T-helper 1 cell (primary cell): Measurements from ENCODE around the gene CYB561D1.
A peak's percentile ranks its signal among the peaks of the same experiment; 100 is the strongest.

Experiments
- DNase-seq, 5 donors: peaks; one replicate each; pipeline ENCODE4 v3.0.0-alpha.2; 2012 to 2020

The CYB561D1 gene

DNA sequence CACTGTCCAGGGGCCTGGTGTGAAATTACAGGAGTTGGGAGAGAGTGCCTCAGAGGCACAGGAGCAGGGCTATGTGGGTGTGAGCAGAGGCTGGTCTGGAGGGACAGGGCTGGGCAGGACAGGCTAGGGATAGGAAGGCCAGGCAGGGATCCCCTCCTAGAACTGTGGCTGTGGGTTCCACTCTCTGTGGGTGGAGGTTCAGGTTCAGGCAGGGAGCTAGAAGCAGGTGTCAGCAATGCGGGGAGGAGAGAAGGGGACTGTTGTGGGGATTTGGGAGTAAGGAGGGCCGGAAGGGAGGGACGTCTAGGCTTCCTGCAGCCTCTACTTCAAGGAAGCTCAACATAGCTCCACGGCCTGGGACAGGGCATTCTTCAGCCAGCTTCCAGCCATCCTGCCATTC lies 37.5 kb downstream of the CYB561D1 start:
- no peak for DNase-seq

DNA sequence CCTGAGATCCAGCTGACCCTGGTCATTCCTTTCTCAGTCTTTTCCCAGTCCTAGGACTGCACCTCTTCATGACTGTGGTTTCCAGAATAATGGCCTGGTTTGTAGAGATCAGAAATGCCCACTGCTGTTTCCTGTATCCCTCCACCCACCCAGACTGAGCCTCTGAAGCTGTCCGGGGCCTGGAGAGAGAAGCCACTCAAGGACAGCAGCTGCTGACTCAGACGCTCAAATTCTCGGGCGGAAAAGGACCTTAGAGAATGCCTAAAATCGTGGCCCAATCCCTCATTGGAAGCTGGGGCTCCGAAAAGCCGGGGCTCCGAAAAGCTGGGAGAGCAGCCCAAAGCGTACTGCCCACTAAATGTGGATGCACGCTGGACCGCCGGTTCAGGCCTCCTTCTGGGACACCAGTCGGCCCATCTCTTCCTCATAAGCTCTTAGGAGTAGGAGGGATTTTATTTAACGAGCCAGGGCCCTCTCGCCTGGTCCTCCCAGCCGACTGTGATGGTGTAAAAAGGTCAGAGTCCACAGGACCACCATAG lies 38.0 kb downstream of the CYB561D1 start:
- DNase-seq: no peak

DNA sequence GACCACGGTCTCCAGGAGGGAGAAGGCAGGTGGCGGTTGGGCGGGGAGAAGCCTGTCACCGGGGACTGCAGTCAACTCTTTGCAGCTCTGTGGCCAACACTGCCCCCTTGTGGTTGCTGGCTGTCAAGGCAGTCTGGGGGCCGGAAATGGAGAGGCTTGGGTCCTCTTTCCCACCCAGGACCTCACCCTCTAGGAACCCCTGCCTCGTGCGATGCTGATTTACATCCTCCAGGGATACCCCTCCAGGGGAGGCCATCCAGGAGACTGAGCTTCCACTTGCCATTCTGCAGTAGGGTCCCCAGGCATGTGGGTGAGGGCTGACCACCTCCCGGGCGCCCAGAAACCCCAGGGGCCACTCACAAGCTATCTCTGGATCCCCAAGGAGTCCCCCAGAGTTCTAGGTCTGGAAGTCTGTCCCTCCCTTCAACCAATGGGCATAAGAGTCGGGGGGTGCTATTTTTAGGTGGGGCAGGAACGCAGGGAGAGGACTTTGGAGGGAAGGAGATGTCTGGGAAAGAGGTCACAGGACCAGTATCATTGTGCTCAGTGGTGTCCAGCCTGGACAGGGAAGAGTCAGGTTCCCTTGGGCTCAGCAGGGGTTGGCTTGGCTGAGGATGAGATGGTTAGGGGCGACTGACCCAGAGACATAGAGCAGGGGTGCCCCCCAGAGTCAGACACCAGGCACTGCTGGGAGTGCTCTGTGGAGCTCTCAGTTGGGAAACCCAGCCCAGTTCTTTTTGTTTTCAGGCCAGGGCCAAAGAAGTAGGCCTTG lies 38.7 kb downstream of the CYB561D1 start:
- peak; percentile 74 to 91 (median 82) for DNase-seq

DNA sequence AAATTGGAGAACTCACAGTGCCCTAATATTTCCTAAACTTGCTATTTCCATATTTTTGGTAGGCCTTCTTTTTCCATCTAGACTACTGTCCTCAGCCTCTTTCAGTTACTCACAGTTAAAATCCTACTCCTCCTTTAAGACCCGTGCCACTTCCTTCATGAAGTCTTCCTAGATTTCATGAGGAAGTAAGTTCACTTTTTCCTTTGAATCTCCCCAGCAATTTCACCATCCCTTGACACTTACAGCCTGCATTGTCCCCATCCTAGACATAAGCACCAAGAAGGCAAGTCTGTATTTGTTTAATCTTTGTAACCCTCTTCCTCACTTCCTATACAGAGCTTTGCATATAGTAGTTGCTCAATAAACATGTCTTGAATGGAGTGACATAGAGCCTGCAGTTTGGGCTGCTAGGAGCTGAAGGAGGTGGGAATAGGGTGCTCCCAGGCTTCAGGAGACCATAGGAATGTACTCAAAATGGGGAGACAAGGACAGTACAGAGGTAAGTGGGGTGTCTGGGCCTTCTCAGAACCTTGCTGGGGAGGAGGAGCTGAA lies 40.5 kb downstream of the CYB561D1 start:
- DNase-seq: no peak

DNA sequence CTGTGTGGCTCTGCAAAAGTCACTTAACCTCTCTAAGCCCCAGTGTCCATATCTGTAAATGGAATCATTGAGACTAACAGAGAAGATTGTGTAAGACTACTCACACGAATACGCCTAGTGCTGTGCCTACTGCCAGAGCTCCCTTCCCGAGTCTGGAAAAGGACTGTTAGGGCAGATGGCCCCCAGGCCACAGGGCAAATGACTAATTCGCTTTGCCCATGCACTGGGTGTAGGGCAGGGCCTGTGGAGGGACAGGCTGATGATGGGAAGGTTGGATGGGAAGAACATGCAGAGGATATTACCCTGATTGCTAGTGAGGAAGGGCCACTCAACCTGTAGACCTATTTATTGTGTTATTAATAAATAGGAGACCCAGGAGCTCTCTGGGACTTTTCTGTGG lies 41.6 kb downstream of the CYB561D1 start:
- no peak for DNase-seq

DNA sequence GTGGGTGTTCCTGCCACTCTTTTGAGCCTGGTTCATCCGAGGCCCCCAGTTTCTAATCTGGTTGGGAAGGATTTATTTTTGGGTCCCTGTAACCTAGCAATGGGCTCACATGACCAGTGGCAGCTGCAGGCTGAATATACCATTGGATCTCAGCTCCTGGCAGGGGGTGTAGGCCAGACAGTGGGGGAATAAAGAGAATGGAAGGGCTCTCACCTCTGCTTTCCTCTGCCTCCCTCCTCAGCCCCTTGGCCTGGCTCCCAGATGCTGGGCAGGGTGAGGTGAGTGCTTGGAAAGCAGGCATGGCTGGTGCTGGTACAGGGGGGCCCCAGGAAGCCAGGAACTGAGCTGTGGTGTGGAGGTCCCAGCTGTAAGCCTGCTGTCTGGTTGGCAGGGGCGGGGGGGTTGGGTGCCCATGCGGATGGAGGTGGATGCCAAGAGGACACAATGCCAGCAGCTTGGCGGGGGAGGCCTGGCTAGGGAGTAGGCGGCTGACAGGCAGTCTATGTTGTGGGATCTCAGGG lies 42.1 kb downstream of the CYB561D1 start:
- DNase-seq: no peak

DNA sequence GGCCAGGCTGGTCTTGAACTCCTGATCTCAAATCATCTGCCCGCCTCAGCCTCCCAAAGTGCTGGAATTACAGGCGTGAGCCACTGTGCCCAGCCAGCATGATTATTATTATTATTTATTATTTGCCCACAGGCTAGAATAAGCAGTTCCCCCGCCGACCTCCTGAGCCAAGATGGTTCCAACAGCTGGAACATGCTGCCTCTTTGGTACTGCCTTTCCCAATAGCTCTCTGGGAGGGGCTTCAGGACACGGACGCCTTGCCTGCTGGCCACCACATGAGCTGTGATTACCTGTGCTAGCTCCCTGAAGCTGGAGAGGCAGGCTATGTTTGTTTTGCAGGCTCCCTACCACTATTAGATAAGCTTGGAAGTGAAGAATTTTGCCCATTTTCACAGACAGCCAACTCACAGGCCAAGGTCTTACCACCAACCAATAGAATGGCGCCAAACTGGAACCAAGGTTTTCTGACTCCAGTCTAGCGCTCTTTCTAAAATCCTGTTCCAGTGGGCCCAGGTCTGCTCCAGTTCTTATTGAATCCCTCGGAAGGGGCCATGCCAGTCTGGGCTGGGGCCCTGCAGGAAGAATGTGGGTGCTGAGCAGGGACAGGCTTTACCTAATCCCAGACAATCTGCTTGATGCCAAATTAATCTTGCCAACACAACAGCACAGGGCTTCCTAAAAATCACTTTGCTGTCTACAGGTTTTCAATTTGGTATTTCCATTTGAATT lies 43.7 kb downstream of the CYB561D1 start:
- no peak for DNase-seq

DNA sequence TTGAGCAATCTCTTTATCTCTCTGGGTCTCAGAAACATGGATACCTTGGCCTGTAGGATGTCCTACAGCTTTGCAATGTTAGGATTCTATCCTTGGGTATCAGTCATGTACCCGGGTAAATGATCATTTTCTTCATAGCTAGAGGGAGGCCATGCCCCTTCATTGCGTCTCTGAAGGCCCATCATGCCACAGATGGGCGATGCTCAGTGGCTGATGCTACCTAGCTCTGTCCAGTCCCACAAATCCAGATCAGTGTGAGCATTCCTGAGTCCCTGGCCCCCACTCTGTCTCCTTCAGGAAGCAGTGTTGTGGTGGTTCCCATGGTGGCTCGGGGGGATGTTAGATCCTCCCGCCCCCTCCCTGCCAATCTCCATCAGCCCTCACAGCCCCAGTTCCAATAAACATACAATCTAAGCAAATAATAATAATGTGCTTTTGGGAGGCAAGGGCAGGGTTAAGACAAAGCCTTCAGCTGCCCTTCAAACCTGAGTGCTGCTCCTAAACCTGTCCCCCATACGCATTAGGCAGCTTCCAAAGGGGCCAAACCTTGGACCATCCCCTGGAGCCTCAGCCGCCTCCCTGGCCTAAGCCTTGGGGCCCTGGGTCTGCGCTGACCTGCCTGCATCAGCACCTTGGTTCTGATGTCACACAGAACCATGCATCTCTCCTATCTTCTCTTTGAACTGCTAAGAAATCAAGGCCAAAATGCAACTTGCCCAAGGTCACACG lies 45.1 kb downstream of the CYB561D1 start:
- DNase-seq: no peak

DNA sequence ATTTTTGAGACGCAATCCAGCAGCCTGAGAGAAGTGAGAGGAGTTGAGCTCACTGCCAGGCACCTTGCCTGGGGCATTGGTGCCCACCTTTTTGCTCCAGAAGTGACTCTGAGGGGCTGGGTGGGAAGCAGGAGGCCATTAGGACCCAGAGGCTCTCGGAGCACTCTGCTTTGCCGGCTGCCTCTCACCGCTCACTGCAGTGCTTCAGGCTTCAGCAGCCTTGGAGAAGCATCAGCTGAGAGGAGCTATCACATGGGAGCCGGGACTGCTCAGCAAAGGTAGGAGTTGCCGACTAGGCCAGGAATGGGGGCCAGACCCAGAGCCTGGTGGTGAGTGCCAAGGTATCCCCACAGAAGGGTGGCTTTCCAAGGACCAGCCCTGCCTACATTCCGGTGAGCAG lies 45.8 kb downstream of the CYB561D1 start, which contains the start of gene GPR61:
GPR61 (plus strand) TSS at position 197 of the 400 bp plus-strand sequence. CDS start 3,151 bp downstream, outside the sequence.
- DNase-seq: no peak

DNA sequence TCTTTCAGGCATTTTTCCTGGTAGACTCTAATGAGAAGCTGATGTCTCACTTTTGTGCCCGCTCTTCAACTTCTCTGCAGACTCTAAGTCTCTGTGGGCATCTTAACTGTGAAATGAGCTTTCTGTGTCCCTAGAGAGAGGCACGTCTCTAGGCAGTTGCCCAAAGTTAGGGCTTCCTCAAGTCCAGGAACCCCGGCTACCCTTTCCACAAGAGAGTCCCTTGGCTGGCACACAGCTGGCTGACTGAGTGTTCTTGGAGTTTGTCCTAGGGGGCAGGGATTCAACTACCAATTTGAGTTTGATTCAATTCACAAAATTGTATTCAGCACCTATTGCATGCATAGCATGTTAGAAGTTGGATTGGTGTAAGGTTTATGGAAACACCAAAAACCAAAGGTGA lies 47.2 kb downstream of the CYB561D1 start:
- DNase-seq: no peak

DNA sequence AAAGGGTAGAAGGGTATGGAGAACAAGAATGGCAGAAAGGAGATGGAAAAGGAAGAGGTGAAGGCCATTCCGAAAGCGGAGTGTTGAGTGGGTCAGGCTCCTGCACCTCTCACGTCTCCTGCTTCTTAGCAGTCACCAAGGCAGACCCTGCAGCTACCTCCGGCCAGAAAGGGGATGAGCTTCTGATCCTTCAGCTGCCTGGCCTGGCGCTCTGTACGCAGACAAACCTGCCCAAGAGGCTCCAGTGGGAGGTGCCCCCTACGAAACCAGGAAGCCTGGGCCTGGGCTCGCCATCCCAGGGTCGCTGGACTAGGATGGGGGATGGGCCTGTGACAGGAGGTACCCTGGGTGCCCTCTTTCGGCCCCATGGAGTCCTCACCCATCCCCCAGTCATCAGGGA lies 48.8 kb downstream of the CYB561D1 start:
- no peak for DNase-seq

DNA sequence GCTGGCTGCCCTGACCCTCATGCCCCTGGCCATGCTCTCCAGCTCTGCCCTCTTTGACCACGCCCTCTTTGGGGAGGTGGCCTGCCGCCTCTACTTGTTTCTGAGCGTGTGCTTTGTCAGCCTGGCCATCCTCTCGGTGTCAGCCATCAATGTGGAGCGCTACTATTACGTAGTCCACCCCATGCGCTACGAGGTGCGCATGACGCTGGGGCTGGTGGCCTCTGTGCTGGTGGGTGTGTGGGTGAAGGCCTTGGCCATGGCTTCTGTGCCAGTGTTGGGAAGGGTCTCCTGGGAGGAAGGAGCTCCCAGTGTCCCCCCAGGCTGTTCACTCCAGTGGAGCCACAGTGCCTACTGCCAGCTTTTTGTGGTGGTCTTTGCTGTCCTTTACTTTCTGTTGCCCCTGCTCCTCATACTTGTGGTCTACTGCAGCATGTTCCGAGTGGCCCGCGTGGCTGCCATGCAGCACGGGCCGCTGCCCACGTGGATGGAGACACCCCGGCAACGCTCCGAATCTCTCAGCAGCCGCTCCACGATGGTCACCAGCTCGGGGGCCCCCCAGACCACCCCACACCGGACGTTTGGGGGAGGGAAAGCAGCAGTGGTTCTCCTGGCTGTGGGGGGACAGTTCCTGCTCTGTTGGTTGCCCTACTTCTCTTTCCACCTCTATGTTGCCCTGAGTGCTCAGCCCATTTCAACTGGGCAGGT lies 49.5 kb downstream of the CYB561D1 start:
- DNase-seq: no peak

DNA sequence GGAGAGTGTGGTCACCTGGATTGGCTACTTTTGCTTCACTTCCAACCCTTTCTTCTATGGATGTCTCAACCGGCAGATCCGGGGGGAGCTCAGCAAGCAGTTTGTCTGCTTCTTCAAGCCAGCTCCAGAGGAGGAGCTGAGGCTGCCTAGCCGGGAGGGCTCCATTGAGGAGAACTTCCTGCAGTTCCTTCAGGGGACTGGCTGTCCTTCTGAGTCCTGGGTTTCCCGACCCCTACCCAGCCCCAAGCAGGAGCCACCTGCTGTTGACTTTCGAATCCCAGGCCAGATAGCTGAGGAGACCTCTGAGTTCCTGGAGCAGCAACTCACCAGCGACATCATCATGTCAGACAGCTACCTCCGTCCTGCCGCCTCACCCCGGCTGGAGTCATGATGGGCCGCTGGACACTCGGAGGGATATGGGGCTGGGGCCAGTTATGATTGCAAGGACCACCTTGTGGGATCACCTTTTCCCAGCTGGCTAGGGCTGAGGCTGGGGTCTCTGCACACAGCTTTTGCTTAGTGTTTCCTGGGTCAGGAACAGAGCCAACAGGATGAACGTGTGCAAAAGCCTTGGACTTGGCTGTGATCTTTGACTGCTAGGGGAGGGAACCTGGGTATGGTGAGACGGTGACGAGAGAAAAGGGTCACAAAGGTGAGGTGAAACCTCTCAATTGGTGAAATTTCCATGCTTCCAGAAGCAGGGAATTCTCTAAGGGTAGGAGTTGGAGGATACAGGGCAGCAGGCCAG lies 50.3 kb downstream of the CYB561D1 start:
- no peak for DNase-seq

DNA sequence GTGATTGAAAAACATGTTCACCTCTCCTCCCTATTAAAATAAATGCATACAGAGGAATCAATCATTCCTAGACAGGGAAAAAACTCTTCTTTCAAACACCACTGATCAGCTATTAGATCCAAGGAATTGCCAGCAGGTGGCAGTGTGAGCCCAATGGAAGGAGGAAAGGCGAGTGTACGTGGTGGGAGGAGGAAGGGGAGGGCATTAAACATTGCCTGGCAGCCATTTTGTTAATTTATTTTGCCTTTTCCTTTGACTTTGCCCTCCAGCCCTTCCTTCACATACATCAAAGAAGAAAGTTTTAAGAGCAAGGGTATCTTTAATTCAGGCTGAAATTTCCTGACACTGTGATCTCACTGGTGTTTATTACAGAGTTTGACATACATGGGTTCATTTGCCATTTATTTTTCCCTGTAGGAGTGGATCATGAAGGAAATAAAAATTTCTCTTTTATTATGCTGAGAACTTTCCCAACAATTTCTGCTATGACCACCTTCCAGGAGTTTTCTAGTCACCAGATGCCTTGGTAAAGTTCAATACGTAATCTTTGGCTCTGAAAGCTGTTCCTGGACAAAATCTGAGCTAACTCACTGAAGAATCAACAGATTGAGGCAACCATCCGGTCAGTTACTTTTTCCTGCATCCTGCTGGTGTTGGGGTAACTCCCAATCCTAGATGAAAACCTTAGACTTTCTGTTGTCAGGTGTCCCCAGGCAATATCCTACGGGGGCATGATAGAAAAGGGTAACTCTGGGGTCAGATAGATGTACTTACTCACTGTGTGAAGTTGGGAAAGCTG lies 52.6 kb downstream of the CYB561D1 start:
- DNase-seq: peak; percentile 68 to 90 (median 81)

DNA sequence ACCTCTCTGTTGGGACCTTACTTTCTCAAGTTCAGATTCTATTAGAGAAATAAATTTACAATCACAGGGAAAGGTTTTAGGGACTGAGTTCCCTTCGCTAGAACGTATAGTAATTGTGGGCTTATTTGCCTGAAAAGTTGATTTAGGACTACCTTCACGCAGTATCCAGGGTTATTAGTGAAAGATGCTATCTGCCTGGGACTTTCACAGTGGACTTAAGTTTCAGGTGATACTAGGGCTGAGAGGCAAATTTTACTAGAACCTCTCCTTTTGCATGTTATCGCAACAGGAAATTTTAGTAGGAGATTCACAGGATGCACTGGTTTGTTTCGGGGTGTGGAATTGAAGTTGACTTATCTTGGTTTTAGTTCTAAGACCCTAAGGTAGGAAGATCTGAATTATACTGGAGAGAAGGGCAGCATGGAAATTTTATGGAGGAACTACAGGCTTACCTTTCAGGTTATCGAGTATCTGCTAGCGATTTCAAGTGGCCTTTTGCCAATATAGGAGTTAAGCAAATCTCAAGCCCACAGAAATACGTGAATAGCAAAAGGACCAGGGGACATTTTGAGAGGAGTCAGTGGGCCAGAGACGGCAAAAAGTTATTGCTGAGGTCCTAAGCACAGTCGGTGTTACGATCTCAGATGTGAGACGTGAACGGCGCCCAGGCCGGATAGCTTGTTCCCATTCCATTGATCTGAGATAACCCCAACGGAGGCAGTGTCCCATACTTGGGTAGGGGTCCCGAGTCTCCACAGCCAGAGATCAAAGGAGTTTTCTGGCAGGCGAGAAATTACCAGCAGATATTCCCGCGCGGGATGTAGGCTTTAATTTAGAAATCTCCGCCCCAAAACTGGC lies 53.8 kb downstream of the CYB561D1 start:
- DNase-seq: peak in 1 of 5 donors; percentile 45

DNA sequence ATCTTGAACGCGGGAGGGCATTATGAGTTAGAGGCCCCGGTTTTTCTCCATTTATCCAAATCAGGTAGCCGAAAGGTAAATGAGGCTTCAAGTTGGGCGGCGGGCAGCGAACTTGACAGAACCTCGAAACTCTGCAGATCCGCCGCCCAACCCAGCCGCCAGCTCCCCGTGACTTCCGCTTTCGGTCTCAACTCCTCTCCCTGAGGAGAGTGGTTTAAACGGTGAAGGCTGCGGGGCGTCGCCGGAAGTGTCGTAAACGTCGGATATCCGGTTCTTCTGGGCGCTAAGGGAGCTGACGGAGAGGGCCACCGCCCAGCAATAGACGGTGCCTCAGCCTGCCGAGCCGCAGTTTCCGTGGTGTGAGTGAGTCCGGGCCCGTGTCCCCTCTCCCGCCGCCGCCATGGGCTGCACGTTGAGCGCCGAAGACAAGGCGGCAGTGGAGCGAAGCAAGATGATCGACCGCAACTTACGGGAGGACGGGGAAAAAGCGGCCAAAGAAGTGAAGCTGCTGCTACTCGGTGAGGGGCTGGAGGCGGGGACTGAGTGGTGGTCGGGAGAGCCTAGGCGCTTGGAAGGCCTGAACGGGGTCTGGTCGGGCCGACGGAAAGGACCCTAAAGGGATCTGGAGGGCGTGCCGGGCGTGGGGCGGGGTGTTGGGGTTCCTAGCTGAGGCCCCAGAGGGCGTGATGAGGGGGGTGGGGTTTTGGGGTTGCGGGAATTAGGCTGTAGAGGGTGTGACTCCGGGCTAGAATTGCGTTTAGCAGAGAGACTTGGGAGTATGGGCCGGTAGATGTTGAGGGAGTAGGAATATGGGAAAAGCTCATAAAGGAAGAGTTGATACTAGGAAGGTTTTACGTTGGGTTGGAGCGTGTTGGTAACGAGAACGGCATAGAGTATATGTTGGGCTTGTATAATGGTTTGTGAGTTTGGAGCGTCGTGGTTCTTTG lies 54.7 kb downstream of the CYB561D1 start, which contains the start of gene GNAI3:
GNAI3 (plus strand) TSS at position 295 of the 947 bp plus-strand sequence; CDS start at position 401, 106 bp downstream.
- peak; percentile 89 to 98 (median 95) for DNase-seq
